PC-3 (cell line): Measurements from ENCODE around the gene ZNF750. TPM values are rescaled to one million over a fixed set of nuclear protein-coding genes. Genes with fewer than 3 reads are reported as not detected.

Source experiments
- ATAC-seq: fragments of 200-7000 bp; cut with Tn5 transposase; 2 replicates; pipeline ENCODE4 v1.9.1; 2020; ENCODE audit warnings: mild to moderate bottlenecking, moderate library complexity
- BruUV-seq: library from RNA; stranded (reverse); fragments of 400-500 nt; replicated peaks from 2 replicates; lab custom pipeline; 2021; lab: Mats Ljungman, UMichigan
- CTCF ChIA-PET: fragments of 300-600 bp; sonication (Branson Sonifier 250); formaldehyde crosslinking; loops from one replicate; lab custom pipeline; 2022; ENCODE audit warnings: antibody characterized with exemption; lab: Charles Lee
- POLR2A ChIA-PET: fragments of 300-600 bp; sonication (Branson Sonifier 250); formaldehyde crosslinking; loops from one replicate; lab custom pipeline; 2022; ENCODE audit warnings: antibody characterized with exemption; ENCODE audit not compliant: unreplicated experiment; lab: Charles Lee
- DNase-seq: peaks from one replicate; pipeline ENCODE4 v3.0.0-alpha.2; 2015
- H2AFZ ChIP-seq: fragments of 300-600 bp; sonication (generic); 2 replicates; pipeline ENCODE4 v1.6.0; 2016; ENCODE audit warnings: antibody characterized with exemption, low read length
- H3F3A ChIP-seq: fragments of 300-600 bp; sonication (generic); one replicate; pipeline ENCODE4 v1.6.0; 2017; ENCODE audit warnings: antibody characterized with exemption, low read length, control low read depth, mild to moderate bottlenecking; ENCODE audit not compliant: unreplicated experiment
- H3K27ac ChIP-seq: fragments of 300-600 bp; sonication (generic); 2 replicates; pipeline ENCODE4 v1.5.1; 2016; ENCODE audit warnings: mild to moderate bottlenecking, low read length
- H3K27me3 ChIP-seq: fragments of 300-600 bp; sonication (generic); 2 replicates; pipeline ENCODE4 v1.6.1; 2016; ENCODE audit warnings: low read length, mixed read lengths
- H3K36me3 ChIP-seq: fragments of 300-600 bp; sonication (generic); 2 replicates; pipeline ENCODE4 v1.6.1; 2016; ENCODE audit warnings: low read depth, mixed run types, low read length, mixed read lengths
- H3K4me1 ChIP-seq: fragments of 300-600 bp; sonication (generic); 2 replicates; pipeline ENCODE4 v1.5.1; 2016; ENCODE audit warnings: low read length; ENCODE audit not compliant: insufficient read depth
- H3K4me2 ChIP-seq: fragments of 300-600 bp; sonication (generic); 2 replicates; pipeline ENCODE4 v1.6.0; 2016; ENCODE audit warnings: low read length
- H3K4me3 ChIP-seq: fragments of 300-600 bp; sonication (generic); 2 replicates; pipeline ENCODE4 v1.5.1; 2016; ENCODE audit warnings: mild to moderate bottlenecking, low read length, mixed read lengths
- H3K79me2 ChIP-seq: fragments of 300-600 bp; sonication (generic); 2 replicates; pipeline ENCODE4 v1.6.1; 2017; ENCODE audit warnings: low read length, mixed read lengths
- H3K9ac ChIP-seq: fragments of 300-600 bp; sonication (generic); 2 replicates; pipeline ENCODE4 v1.6.0; 2016; ENCODE audit warnings: mild to moderate bottlenecking, low read length
- H3K9me2 ChIP-seq: fragments of 300-600 bp; sonication (generic); replicated peaks from 2 replicates; pipeline ENCODE4 v1.6.1; 2016; ENCODE audit warnings: mixed run types, low read length, mixed read lengths
- H3K9me3 ChIP-seq: fragments of 300-600 bp; sonication (generic); 2 replicates; pipeline ENCODE4 v1.6.1; 2016; ENCODE audit warnings: low read length, mixed read lengths
- H4K20me1 ChIP-seq: fragments of 300-600 bp; sonication (generic); 2 replicates; pipeline ENCODE4 v1.6.1; 2016; ENCODE audit warnings: low read length, mixed read lengths
- CTCF ChIP-seq: fragments of 300-600 bp; sonication (generic); conservative IDR thresholded peaks from 2 replicates; pipeline ENCODE4 v1.5.1; 2017; ENCODE audit warnings: antibody characterized with exemption, low read depth, mild to moderate bottlenecking, low read length
- EZH2 ChIP-seq: fragments of 300-600 bp; sonication (generic); IDR thresholded peaks from one replicate; pipeline ENCODE4 v1.6.1; 2017; ENCODE audit warnings: antibody characterized with exemption, mild to moderate bottlenecking, low read length; ENCODE audit not compliant: unreplicated experiment
- EZH2phosphoT487 ChIP-seq: fragments of 300-600 bp; sonication (generic); IDR thresholded peaks from 2 replicates; pipeline ENCODE4 v1.6.1; 2018; ENCODE audit warnings: mild to moderate bottlenecking, antibody characterized with exemption, low read length, borderline replicate concordance
- intact Hi-C: fragments of 100-400 bp; cut with micrococcal nuclease; formaldehyde crosslinking; loops from 2 replicates; pipeline ENCODE4 v1.9.0; 2023
- total RNA-seq: library from RNA; depleted of rRNA; stranded (reverse); fragments of >200 nt; gene quantifications from 2 replicates; pipeline ENCODE4 v1.2.3, GENCODE V29; 2014

ZNF750 gene
- total RNA-seq, 1 experiment from 2014 or later, result not detected

GRCh38 chr17:82866590-82867191 is 26.9 kb upstream of the ZNF750 start:
- POLR2A ChIA-PET, result no interaction called here
- no peak for ATAC-seq
- H3K27me3 ChIP-seq, result no peaks in the 10 kb centered on the region

GRCh38 chr17:82865774-82866395 is 26.1 kb upstream of the ZNF750 start:
- Histone ChIP-seq H3K9me3 (no peaks in the 10 kb centered on the region), H3K9ac (no peak overlapping the region), H3K27me3 (no peaks in the 10 kb centered on the region), H3K4me1 (peaks cover 6% of the 10 kb centered on the region; the same call in 1 of the 2 replicates), H3K9me2 (no peaks in the 10 kb centered on the region), H3K36me3 (no peaks in the 10 kb centered on the region; the same call in 1 of the 2 replicates), H3K4me2 (no peak overlapping the region), H2AFZ (no peak overlapping the region), H3K79me2 (0 out of 2 replicates have a peak, but pooled peaks cover under 1% of the 10 kb centered on the region), H3K27ac (no peak overlapping the region), H3F3A (no peaks in the 10 kb centered on the region), H3K4me3 (no peak overlapping the region), H4K20me1 (no peaks in the 10 kb centered on the region)
- ChIA-PET POLR2A (no interaction called here), CTCF (no interaction called here)
- no peak for ATAC-seq
- DNase-seq, result no peak
- BruUV-seq, result no TSS peak
- intact Hi-C loops, result no loop called here
- TF ChIP-seq EZH2phosphoT487, result no peak
- TF ChIP-seq CTCF, result no peak
- TF ChIP-seq EZH2, result no peak

More at GRCh38 chr17:82866590-82867191, 26.9 kb upstream of the ZNF750 start:
- no peaks in the 10 kb centered on the region; the same call in 1 of the 2 replicates for H3K36me3 ChIP-seq
- no peak overlapping the region for H3K9ac ChIP-seq
- no peak overlapping the region for H3K4me3 ChIP-seq
- no peak overlapping the region for H2AFZ ChIP-seq
- no peak overlapping the region for H3K27ac ChIP-seq
- no TSS peak for BruUV-seq
- H3K9me2 ChIP-seq, result no peaks in the 10 kb centered on the region
- H3K4me2 ChIP-seq, result no peak overlapping the region
- H3K79me2 ChIP-seq, result no peaks in the 10 kb centered on the region
- H3F3A ChIP-seq, result no peaks in the 10 kb centered on the region
- H3K9me3 ChIP-seq, result no peaks in the 10 kb centered on the region
- H4K20me1 ChIP-seq, result no peaks in the 10 kb centered on the region
- intact Hi-C loops, result no loop called here
- H3K4me1 ChIP-seq, result peaks cover 6% of the 10 kb centered on the region; the same call in 1 of the 2 replicates
- no peak for TF ChIP-seq CTCF
- TF ChIP-seq EZH2phosphoT487, result no peak
- TF ChIP-seq EZH2, result no peak
- CTCF ChIA-PET, result no interaction called here
- DNase-seq, result no peak

- H3K79me2 ChIP-seq, result peaks cover 7% of the 10 kb centered on the region; the same call in 1 of the 2 replicates
- no TSS peak for BruUV-seq
- no peaks in the 10 kb centered on the region for H3K9me2 ChIP-seq
- no peaks in the 10 kb centered on the region for H3K27me3 ChIP-seq
- H3F3A ChIP-seq, result no peaks in the 10 kb centered on the region
- no peak overlapping the region for H3K27ac ChIP-seq
- H4K20me1 ChIP-seq, result no peaks in the 10 kb centered on the region
- ATAC-seq, result no peak
- no peaks in the 10 kb centered on the region; the same call in 1 of the 2 replicates for H3K36me3 ChIP-seq
- ChIA-PET CTCF (no interaction called here), POLR2A (no interaction called here)
- DNase-seq, result no peak
- H3K4me2 ChIP-seq, result no peak overlapping the region
- H3K4me1 ChIP-seq, result peaks cover 7% of the 10 kb centered on the region
- H3K4me3 ChIP-seq, result no peak overlapping the region
- intact Hi-C loops, result no loop called here
- no peak for TF ChIP-seq EZH2
- TF ChIP-seq EZH2phosphoT487, result no peak
- TF ChIP-seq CTCF, result no peak
- no peak overlapping the region for H2AFZ ChIP-seq
- H3K9ac ChIP-seq, result no peak overlapping the region
- no peaks in the 10 kb centered on the region for H3K9me3 ChIP-seq
Observed at GRCh38 chr17:82865274-82865673, 25.5 kb upstream of the ZNF750 start.
